Measurements from ENCODE around the gene F7. TPM values are rescaled to one million over a fixed set of nuclear protein-coding genes. Genes with fewer than 3 reads are reported as not detected.

The F7 gene
- total and polyA plus RNA-seq, 2 of the 4 experiments (the other 2 are of a cell fraction), result under 0.01 to 0.07 TPM

- Histone ChIP-seq H2AK9ac (replicated peaks; ENCODE audit: low read depth, low read length, poor library complexity) (no peak overlapping the region), H2AFZ (replicated peaks; ENCODE audit: low read length, poor library complexity) (no peak overlapping the region), H4K5ac (ENCODE audit: low read depth, low read length) (no peak overlapping the region), H3K18ac (ENCODE audit: low read depth, low read length) (no peak overlapping the region), H4K91ac (ENCODE audit: insufficient read depth, low read depth, low read length) (no peak overlapping the region), H3K14ac (replicated peaks; ENCODE audit: low read depth, low read length) (no peak overlapping the region), H4K20me1 (ENCODE audit: insufficient read depth, low read length) (no peaks in the 10 kb centered on the region), H3K9me3 (ENCODE audit: control insufficient read depth, insufficient read depth, low read length) (no peaks in the 10 kb centered on the region), H3K36me3 (ENCODE audit: control insufficient read depth, insufficient read depth, low read length) (no peaks in the 10 kb centered on the region), H3K4me1 (ENCODE audit: control insufficient read depth, insufficient read depth, low read length) (no peaks in the 10 kb centered on the region), H3K56ac (ENCODE audit: extremely low read depth, insufficient read depth, low read length) (no peak overlapping the region), H3K23ac (ENCODE audit: low read depth, low read length) (no peak overlapping the region), H3K9ac (ENCODE audit: low read depth, low read length) (no peak overlapping the region), H3K4ac (ENCODE audit: low read depth, low read length) (no peak overlapping the region), H3K4me3 (ENCODE audit: insufficient read depth, low read depth, low read length) (no peak overlapping the region), H3K27me3 (ENCODE audit: control insufficient read depth, insufficient read depth, low read length) (peaks cover 10% of the 10 kb centered on the region), H2BK15ac (ENCODE audit: low read depth, low read length) (no peak overlapping the region), H4K8ac (ENCODE audit: low read depth in 2 of 2, low read length in 2 of 2) (no peak overlapping the region), H3K9me1 (ENCODE audit: insufficient read depth, low read length) (0 out of 2 replicates have a peak, but pooled peaks cover 4% of the 10 kb centered on the region), H3K79me1 (ENCODE audit: low read depth in 1 of 2, low read length in 2 of 2) (no peaks in the 10 kb centered on the region), H2BK20ac (ENCODE audit: low read depth, low read length) (no peak overlapping the region), H2BK5ac (ENCODE audit: low read depth, low read length, poor library complexity, severe bottlenecking) (no peak overlapping the region), H3K27ac (ENCODE audit: insufficient read depth, low read length) (no peak overlapping the region), H3K4me2 (ENCODE audit: low read depth, low read length) (no peak overlapping the region), H2AK5ac (ENCODE audit: low read depth, low read length) (no peak overlapping the region), H2BK120ac (ENCODE audit: low read depth, low read length) (no peak overlapping the region)
- in situ Hi-C loops (cut with MboI; ENCODE audit: low sequenced_read_pairs) (no loop called here), intact Hi-C loops (cut with micrococcal nuclease) (no loop called here), dilution Hi-C loops (cut with HindIII; ENCODE audit: low sequenced_read_pairs, unreplicated experiment) (no loop called here)
- no peak for TF ChIP-seq MAZ (IDR thresholded peaks at IDR 0.05; ENCODE audit: borderline replicate concordance, low read depth, low read length)
- no peak for TF ChIP-seq RCOR1 (IDR thresholded peaks at IDR 0.05; ENCODE audit: insufficient replicate concordance, low read length)
- no peak for TF ChIP-seq CHD1 (IDR thresholded peaks at IDR 0.05; ENCODE audit: low read depth, low read length)
- BruUV-seq (replicated peaks), result no TSS peak
- no peak for ATAC-seq (ENCODE audit: low read depth)
- 77% methylated on average over 23 of the region's 29 CpGs; no CpG with 5 or more reads in 1 of the 2 experiments for WGBS, 2 experiments (ENCODE audit: extremely low coverage in 2 of 2, insufficient read length in 1 of 2)
- CTCF ChIA-PET, result no interaction called here
- DNase-seq, result peak; percentile 5
- POLR2A ChIA-PET (ENCODE audit: unreplicated experiment), result no interaction called here
Observed at GRCh38 chr13:113065406-113066141, 40.0 kb upstream of the F7 start.
